T-helper 1 cell treated with Interleukin-12 subunit alpha and Interleukin-12 subunit beta and Interleukin-4 antibody, amounts not matched to agents 30 μg/mL and 1 μg/mL, for 36 hours (primary cell): ENCODE data around the gene PCBP4.
"Not testable (repeated sequence)": the region's sequence is repeated elsewhere in the genome, so short reads cannot be mapped to it uniquely, and the experiment has no call there.

Experiments used
- H3K27ac Mint-ChIP-seq: one replicate; pipeline ENCODE4 v1.8.0; 2021; ENCODE audit warnings: mild to moderate bottlenecking, mixed read lengths
- H3K27me3 Mint-ChIP-seq: one replicate; pipeline ENCODE4 v1.8.0; 2021; ENCODE audit warnings: low read depth, mixed read lengths
- H3K36me3 Mint-ChIP-seq: one replicate; pipeline ENCODE4 v1.8.0; 2021; ENCODE audit warnings: low read depth, mixed read lengths
- H3K4me1 Mint-ChIP-seq: one replicate; pipeline ENCODE4 v1.8.0; 2021; ENCODE audit warnings: low read depth, mixed read lengths
- H3K4me3 Mint-ChIP-seq: one replicate; pipeline ENCODE4 v1.8.0; 2021; ENCODE audit warnings: mild to moderate bottlenecking, moderate library complexity, mixed read lengths
- H3K9me3 Mint-ChIP-seq: one replicate; pipeline ENCODE4 v1.8.0; 2021; ENCODE audit warnings: mixed read lengths

Gene PCBP4

GRCh38 chr3:52001443-52001974 lies 34.3 kb upstream of the PCBP4 start:
- Mint-ChIP-seq H3K4me3 (no peak overlapping the region), H3K27ac (no peak overlapping the region), H3K36me3 (no peaks in the 10 kb centered on the region), H3K4me1 (peaks cover 22% of the 10 kb centered on the region), H3K27me3 (peaks cover 17% of the 10 kb centered on the region), H3K9me3 (no peaks in the 10 kb centered on the region)

GRCh38 chr3:51999846-52000245 lies 32.6 kb upstream of the PCBP4 start:
- peak overlapping the region; percentile 26 for H3K27ac Mint-ChIP-seq
- H3K36me3 Mint-ChIP-seq: peaks cover 8% of the 10 kb centered on the region
- no peak overlapping the region for H3K4me3 Mint-ChIP-seq
- no peaks in the 10 kb centered on the region for H3K9me3 Mint-ChIP-seq
- H3K27me3 Mint-ChIP-seq: peaks cover 17% of the 10 kb centered on the region
- peaks cover 17% of the 10 kb centered on the region for H3K4me1 Mint-ChIP-seq

GRCh38 chr3:51998774-51999173 lies 31.5 kb upstream of the PCBP4 start:
- Mint-ChIP-seq H3K36me3 (peaks cover 18% of the 10 kb centered on the region), H3K4me3 (no peak overlapping the region), H3K27me3 (peaks cover 17% of the 10 kb centered on the region), H3K9me3 (no peaks in the 10 kb centered on the region), H3K4me1 (peaks cover 24% of the 10 kb centered on the region), H3K27ac (no peak overlapping the region)

- no peak overlapping the region for H3K27ac Mint-ChIP-seq
- H3K36me3 Mint-ChIP-seq: peaks cover 25% of the 10 kb centered on the region
- H3K27me3 Mint-ChIP-seq: peaks cover 17% of the 10 kb centered on the region
- no peaks in the 10 kb centered on the region for H3K9me3 Mint-ChIP-seq
- no peak overlapping the region for H3K4me3 Mint-ChIP-seq
- peaks cover 24% of the 10 kb centered on the region for H3K4me1 Mint-ChIP-seq
These were observed 30.8 kb upstream of the PCBP4 start for GRCh38 chr3:51997935-51998596.

GRCh38 chr3:51997172-51997571 lies 29.9 kb upstream of the PCBP4 start:
- H3K27ac Mint-ChIP-seq: no peak overlapping the region
- H3K4me3 Mint-ChIP-seq: peak overlapping the region; percentile 39
- H3K36me3 Mint-ChIP-seq: peaks cover 31% of the 10 kb centered on the region
- H3K9me3 Mint-ChIP-seq: no peaks in the 10 kb centered on the region
- peaks cover 17% of the 10 kb centered on the region for H3K27me3 Mint-ChIP-seq
- H3K4me1 Mint-ChIP-seq: peaks cover 29% of the 10 kb centered on the region

- H3K36me3 Mint-ChIP-seq: peaks cover 35% of the 10 kb centered on the region
- peaks cover 17% of the 10 kb centered on the region for H3K27me3 Mint-ChIP-seq
- H3K27ac Mint-ChIP-seq: peak within 1 kb of the TSS; percentile 100
- peak within 1 kb of the TSS; percentile 100 for H3K4me3 Mint-ChIP-seq
- H3K4me1 Mint-ChIP-seq: peaks cover 25% of the 10 kb centered on the region
- H3K9me3 Mint-ChIP-seq: no peaks in the 10 kb centered on the region
These were observed 28.3 kb upstream of the PCBP4 start, which contains the start of gene RPL29 for GRCh38 chr3:51995346-51996163. Gene RPL29 (minus strand): TSS chr3:51995895. CDS start chr3:51995461, 434 bp downstream.

- Mint-ChIP-seq H3K4me3 (peak overlapping the region; percentile 100), H3K36me3 (peaks cover 35% of the 10 kb centered on the region), H3K27me3 (peaks cover 8% of the 10 kb centered on the region), H3K4me1 (peaks cover 23% of the 10 kb centered on the region), H3K27ac (peak overlapping the region; percentile 100), H3K9me3 (no peaks in the 10 kb centered on the region)
These were observed 27.3 kb upstream of the PCBP4 start for GRCh38 chr3:51994530-51994929.

- peak overlapping the region; percentile 29 for H3K27ac Mint-ChIP-seq
- H3K36me3 Mint-ChIP-seq: peaks cover 35% of the 10 kb centered on the region
- H3K4me1 Mint-ChIP-seq: peaks cover 27% of the 10 kb centered on the region
- H3K4me3 Mint-ChIP-seq: peak overlapping the region; percentile 100
- not testable (repeated sequence) for H3K9me3 Mint-ChIP-seq, H3K27me3 Mint-ChIP-seq
These were observed 26.4 kb upstream of the PCBP4 start for GRCh38 chr3:51993657-51994056.

GRCh38 chr3:51992017-51992682 lies 24.9 kb upstream of the PCBP4 start:
- Mint-ChIP-seq H3K27me3 (no peaks in the 10 kb centered on the region), H3K4me1 (peaks cover 28% of the 10 kb centered on the region), H3K36me3 (peaks cover 35% of the 10 kb centered on the region), H3K9me3 (no peaks in the 10 kb centered on the region), H3K4me3 (no peak overlapping the region), H3K27ac (no peak overlapping the region)

GRCh38 chr3:51990501-51990971 lies 23.3 kb upstream of the PCBP4 start:
- not testable (repeated sequence) for H3K9me3 Mint-ChIP-seq, H3K4me3 Mint-ChIP-seq, H3K27me3 Mint-ChIP-seq, H3K27ac Mint-ChIP-seq
- peaks cover 24% of the 10 kb centered on the region for H3K4me1 Mint-ChIP-seq
- H3K36me3 Mint-ChIP-seq: peaks cover 34% of the 10 kb centered on the region

- Mint-ChIP-seq H3K36me3 (peaks cover 14% of the 10 kb centered on the region), H3K4me1 (peaks cover 17% of the 10 kb centered on the region), H3K27me3 (no peaks in the 10 kb centered on the region), H3K9me3 (no peaks in the 10 kb centered on the region), H3K4me3 (no peak overlapping the region), H3K27ac (no peak overlapping the region)
These were observed 21.3 kb upstream of the PCBP4 start for GRCh38 chr3:51988286-51989146.

GRCh38 chr3:51987568-51987967 lies 20.3 kb upstream of the PCBP4 start:
- Mint-ChIP-seq H3K9me3 (no peaks in the 10 kb centered on the region), H3K4me3 (no peak overlapping the region), H3K27ac (no peak overlapping the region), H3K4me1 (peaks cover 21% of the 10 kb centered on the region), H3K27me3 (no peaks in the 10 kb centered on the region), H3K36me3 (peaks cover 11% of the 10 kb centered on the region)

GRCh38 chr3:51986010-51986947 lies 19.0 kb upstream of the PCBP4 start:
- peaks cover 6% of the 10 kb centered on the region for H3K36me3 Mint-ChIP-seq
- H3K27me3 Mint-ChIP-seq: no peaks in the 10 kb centered on the region
- H3K27ac Mint-ChIP-seq: no peak overlapping the region
- H3K9me3 Mint-ChIP-seq: no peaks in the 10 kb centered on the region
- H3K4me1 Mint-ChIP-seq: peaks cover 22% of the 10 kb centered on the region
- H3K4me3 Mint-ChIP-seq: no peak overlapping the region
